HT-29 (cell line): ENCODE results near the gene NIPBL. TPM values are rescaled to one million over a fixed set of nuclear protein-coding genes. Genes with fewer than 3 reads are reported as not detected.
"Not testable (repeated sequence)": the region's sequence is repeated elsewhere in the genome, so short reads cannot be mapped to it uniquely, and the experiment has no call there.

Experiments
- DNase-seq: peaks from one replicate; pipeline ENCODE4 v3.0.0-alpha.2; 2015; ENCODE audit warnings: low spot score
- total RNA-seq: library from RNA; depleted of rRNA; stranded (reverse); fragments of >200 nt; shearing (Covaris generic); gene quantifications from 2 replicates; pipeline ENCODE4 v1.2.3, GENCODE V29; 2014

The NIPBL gene
- total RNA-seq, 1 experiment from 2014 or later, result 11.2 TPM

DNA sequence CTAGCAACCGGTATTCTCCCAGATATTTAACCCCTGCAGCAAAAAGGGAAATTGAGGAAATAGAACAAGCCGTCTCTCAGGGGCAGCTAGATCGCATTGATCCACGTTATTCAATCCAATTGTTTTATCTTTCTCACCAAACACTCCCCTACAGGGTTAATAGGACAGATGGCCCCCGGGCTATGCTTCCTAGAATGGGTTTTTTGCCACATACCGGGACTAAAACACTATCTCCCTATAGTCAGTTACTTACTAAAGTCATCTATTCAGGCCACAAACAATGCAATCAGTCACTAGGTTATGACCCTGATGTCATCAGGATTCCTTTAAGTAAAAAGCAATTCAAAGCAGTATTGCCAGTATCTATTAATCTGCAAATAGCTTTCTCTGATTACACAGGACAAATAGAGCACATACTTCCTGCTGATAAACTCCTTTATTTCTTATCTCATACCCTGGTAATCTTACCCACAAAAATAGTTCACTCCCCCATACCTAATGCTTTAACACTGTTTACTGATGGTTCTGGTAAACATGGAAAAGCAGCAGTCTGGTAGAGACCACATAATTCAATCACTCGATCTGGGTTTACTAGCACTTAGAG lies 213.7 kb downstream of the NIPBL start:
- no peak for DNase-seq

DNA sequence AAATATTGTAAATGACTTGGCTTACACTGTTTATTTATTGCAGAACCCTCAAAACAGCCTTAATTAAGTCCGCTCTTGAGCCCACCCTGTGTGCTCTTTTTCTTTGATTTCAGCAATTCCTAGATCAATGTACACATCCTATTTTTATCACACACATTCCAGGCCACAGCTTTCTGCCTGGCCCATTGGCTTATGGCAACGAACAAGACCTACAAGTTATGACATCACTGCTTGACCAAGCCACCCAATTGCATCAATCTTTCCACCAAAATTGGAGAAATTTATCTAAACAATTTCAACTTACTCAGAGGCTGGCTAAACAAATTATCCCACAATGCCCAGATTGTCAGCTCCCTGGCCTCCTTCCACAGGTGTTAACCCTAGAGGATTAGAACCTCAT lies 214.2 kb downstream of the NIPBL start:
- no peak for DNase-seq

DNA sequence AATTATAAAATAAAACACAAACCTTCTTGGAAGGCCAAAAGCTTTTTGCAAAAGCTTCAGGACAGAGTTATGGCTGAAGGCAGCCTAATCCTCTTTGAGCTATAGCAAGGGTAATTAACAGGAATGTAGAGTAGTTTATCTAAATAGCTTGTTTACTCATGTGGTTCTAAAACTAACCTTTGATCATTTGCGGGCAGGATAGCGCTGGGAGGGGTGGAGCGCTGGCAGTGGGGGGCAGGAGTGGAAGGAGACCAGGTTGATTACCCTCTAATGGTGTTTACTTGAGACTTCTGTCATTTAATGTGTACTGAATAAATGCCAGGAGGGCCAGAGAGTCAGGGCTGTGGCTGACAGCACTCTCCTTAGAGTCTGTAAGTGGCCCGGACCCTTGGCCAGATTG lies 217.2 kb downstream of the NIPBL start:
- not testable (repeated sequence) for DNase-seq

DNA sequence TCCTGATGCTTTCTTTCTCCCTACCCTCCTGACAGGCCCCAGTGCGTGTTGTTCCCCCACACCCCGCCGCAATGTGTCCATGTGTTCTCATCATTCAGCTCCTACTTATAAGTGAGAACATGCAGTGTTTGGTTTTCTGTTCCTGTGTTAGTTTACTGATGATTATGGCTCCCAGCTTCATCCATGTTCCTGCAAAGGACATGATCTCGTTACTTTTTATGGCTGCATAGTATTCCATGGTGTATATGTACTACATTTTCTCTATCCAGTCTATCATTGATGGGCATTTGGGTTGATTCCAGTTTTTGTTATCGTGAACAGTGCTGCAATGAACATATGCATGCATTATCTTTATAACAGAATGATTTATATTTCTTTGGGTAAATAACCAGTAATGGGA lies 222.7 kb downstream of the NIPBL start:
- not testable (repeated sequence) for DNase-seq

DNA sequence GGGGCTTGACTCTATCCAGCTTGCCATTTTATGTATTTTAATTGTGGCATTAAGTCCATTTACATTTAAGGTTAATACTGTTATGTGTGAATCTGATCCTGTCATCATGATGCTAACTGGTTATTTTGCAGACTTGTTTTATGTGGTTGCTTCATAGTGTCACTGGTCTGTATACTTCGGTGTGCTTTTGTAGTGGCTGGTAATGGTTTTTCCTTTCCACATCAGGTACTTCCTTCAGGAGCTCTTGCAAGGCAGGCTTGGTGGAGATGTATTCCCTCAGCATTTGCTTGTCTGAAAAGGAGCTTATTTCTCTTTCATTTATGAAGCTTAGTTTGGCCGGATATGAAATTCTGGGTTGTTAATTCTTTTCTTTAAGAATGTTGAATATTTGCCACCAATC lies 226.7 kb downstream of the NIPBL start:
- DNase-seq, result no peak

DNA sequence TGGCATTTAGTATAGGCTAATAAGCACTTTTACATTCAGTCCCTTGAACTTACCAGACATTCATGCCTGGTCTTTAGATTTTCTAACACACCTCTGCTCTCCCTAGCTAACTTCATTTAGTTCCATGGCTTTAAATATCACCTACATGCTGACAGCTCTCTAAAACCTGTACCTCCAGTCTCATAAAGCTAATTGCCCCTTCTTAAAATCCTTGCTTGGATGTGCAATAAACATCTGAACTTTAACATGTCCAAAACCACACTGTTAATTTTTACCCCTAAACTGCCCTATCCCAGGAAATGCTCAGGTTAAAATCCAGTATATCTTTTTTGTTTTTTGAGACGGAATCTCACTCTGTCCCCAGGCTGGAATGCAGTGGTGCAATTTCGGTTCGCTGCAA lies 232.8 kb downstream of the NIPBL start:
- no peak for DNase-seq

DNA sequence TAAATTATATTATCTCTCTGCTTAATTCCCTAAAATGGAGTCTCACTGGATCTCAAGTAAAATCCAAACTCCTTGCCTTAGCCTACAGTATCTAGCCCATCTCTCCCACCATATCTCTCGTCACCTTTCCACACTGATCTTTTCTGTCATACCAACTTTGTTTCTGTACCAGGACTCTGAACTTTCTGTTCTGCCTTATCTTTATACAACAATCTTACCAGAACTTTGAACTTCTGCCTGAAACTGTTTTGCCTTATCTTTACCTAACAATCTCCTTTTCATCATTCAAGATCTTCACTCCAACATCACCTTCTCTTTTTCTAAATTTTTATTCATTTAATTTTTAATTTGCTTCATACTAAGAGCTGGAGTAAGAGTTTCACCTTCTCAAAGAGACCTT lies 233.6 kb downstream of the NIPBL start:
- DNase-seq, result no peak

DNA sequence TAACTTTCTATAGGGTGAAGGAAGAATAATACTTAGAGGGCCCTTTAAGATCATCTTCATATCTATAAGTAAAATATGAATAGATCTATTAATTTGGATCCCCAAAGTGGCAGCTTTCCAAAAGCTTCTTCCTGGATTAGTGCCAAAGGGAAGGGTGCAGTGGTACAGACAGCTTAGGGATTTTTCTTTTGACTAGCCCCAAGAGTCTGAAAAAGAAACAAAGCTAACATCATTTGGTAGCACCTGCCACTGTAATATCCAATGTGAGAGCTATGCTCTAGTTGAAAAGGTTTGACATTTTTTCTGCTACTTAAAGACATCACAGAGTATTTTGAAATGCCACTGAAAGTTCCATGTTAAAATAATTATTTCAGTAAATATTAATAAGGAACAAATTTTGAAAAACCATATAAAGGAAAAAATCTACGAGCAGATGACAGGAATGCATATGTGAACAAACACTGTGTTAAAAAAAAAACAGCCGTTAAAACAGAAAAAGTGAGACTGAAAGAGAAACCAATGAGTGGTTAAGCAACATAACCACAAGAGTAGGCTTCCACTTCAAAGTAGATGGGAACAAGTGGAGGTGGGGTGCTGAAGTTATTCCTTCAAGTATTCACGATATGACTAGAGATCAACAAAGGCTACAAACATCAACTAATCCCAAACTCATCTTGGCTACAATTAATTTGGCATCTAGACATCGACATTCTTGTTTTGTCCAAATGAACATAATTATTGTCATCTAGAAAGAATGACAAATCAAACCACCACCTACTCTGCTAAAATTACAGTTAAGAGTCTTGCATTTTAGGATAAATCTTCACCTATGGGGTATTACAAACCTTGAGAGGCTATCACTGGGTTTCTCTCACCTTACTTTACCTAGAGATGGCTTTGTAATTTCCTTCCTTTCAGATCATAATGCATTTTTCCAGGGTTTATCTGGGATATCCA lies 235.1 kb downstream of the NIPBL start:
- DNase-seq, result no peak

DNA sequence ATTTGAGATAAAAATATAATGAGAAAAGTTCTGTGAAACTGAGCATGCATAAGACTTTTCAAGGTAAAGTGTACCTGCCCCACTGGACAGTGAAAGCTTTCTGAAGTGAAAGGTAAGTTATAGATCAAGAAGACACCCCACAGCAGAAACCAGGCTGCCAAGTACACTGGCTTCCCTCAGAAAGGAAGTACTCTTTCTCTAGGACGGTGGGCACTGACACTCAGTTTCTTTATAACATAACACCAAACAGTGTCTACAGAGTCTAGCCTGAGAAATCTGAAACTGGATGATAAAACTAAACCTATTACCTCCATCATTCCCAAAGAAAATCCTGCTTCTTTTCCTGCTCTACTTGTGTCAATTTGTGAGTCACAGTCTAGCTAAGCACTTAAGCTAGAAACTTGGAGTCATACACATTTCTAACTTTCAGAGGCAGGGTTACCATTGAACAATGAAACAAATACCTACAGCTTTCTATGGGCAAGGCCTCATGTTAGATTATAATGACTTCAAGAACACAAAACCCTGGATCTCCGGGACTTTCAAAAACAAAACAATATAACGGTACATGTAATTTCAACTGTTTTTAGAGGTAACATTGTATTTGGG lies 235.9 kb downstream of the NIPBL start:
- no peak for DNase-seq
